Liver (tissue), 3 donors: ENCODE results near the gene GRK1.

Experiments used
- EGR1 ChIP-seq, 2 donors: IDR thresholded peaks; 2 replicates each; pipeline ENCODE4 v1.6.1; 2016 to 2018; ENCODE audit warnings: antibody characterized with exemption in 2 of 2, low read depth in 2 of 2
- HNF4A ChIP-seq, 2 donors: conservative IDR thresholded peaks; 2 replicates each; pipeline ENCODE4 v1.6.1; 2016; ENCODE audit warnings: antibody characterized with exemption in 2 of 2, mild to moderate bottlenecking in 2 of 2
- NR2F2 ChIP-seq: IDR thresholded peaks from 2 replicates; pipeline ENCODE4 v1.6.1; 2016; ENCODE audit warnings: antibody characterized with exemption
- RXRA ChIP-seq, 2 donors: IDR thresholded peaks; 2 replicates each; pipeline ENCODE4 v1.6.1; 2017 to 2018; ENCODE audit warnings: antibody characterized with exemption in 2 of 2, mild to moderate bottlenecking in 1 of 2
- SP1 ChIP-seq: IDR thresholded peaks from 2 replicates; pipeline ENCODE4 v1.6.1; 2018; ENCODE audit warnings: antibody characterized with exemption, mild to moderate bottlenecking
- TF ChIP-seq, protein P1 (sequence below): fragments of 150-350 bp; IDR thresholded peaks from 2 replicates; pipeline ENCODE4 v1.5.1; 2017; ENCODE audit warnings: improper control_type of control experiment, low read depth, low read length; ENCODE audit not compliant: missing input control
- TF ChIP-seq, protein P2 (sequence below): IDR thresholded peaks from 2 replicates; pipeline ENCODE4 v1.6.1; 2016; ENCODE audit warnings: antibody characterized with exemption
- TF ChIP-seq, protein P3 (sequence below): IDR thresholded peaks from 2 replicates; pipeline ENCODE4 v1.6.1; 2016; ENCODE audit warnings: antibody characterized with exemption, mild to moderate bottlenecking
- TF ChIP-seq, protein P4 (sequence below): IDR thresholded peaks from 2 replicates; pipeline ENCODE4 v1.6.1; 2016; ENCODE audit warnings: antibody characterized with exemption
- donor health status: healthy.
- donor health status: healthy.

DNA sequence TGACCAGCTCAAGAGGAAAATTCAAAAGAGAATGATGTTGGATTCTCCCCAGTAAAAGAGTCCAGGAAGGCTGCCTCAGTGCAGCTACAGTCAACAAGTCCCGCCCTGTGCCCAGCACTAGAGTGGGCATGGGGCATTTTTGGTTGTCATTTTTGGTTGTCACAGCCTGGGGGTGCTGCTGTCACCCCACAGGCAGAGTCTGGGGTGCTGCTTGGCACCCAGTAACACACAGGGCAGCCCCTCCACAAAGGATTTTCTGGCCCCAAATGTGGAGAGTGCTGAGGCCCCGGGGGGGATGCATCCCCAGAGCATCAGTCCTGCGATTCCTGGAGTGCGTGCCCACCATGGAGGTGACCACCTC lies 63.8 kb downstream of the GRK1 start:
- TF ChIP-seq, protein P1, sequence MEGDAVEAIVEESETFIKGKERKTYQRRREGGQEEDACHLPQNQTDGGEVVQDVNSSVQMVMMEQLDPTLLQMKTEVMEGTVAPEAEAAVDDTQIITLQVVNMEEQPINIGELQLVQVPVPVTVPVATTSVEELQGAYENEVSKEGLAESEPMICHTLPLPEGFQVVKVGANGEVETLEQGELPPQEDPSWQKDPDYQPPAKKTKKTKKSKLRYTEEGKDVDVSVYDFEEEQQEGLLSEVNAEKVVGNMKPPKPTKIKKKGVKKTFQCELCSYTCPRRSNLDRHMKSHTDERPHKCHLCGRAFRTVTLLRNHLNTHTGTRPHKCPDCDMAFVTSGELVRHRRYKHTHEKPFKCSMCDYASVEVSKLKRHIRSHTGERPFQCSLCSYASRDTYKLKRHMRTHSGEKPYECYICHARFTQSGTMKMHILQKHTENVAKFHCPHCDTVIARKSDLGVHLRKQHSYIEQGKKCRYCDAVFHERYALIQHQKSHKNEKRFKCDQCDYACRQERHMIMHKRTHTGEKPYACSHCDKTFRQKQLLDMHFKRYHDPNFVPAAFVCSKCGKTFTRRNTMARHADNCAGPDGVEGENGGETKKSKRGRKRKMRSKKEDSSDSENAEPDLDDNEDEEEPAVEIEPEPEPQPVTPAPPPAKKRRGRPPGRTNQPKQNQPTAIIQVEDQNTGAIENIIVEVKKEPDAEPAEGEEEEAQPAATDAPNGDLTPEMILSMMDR: no peak
- TF ChIP-seq, protein P2, sequence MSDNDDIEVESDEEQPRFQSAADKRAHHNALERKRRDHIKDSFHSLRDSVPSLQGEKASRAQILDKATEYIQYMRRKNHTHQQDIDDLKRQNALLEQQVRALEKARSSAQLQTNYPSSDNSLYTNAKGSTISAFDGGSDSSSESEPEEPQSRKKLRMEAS: no peak
- no peak for TF ChIP-seq HNF4A (conservative IDR thresholded peaks at IDR 0.05)
- TF ChIP-seq, protein P3, sequence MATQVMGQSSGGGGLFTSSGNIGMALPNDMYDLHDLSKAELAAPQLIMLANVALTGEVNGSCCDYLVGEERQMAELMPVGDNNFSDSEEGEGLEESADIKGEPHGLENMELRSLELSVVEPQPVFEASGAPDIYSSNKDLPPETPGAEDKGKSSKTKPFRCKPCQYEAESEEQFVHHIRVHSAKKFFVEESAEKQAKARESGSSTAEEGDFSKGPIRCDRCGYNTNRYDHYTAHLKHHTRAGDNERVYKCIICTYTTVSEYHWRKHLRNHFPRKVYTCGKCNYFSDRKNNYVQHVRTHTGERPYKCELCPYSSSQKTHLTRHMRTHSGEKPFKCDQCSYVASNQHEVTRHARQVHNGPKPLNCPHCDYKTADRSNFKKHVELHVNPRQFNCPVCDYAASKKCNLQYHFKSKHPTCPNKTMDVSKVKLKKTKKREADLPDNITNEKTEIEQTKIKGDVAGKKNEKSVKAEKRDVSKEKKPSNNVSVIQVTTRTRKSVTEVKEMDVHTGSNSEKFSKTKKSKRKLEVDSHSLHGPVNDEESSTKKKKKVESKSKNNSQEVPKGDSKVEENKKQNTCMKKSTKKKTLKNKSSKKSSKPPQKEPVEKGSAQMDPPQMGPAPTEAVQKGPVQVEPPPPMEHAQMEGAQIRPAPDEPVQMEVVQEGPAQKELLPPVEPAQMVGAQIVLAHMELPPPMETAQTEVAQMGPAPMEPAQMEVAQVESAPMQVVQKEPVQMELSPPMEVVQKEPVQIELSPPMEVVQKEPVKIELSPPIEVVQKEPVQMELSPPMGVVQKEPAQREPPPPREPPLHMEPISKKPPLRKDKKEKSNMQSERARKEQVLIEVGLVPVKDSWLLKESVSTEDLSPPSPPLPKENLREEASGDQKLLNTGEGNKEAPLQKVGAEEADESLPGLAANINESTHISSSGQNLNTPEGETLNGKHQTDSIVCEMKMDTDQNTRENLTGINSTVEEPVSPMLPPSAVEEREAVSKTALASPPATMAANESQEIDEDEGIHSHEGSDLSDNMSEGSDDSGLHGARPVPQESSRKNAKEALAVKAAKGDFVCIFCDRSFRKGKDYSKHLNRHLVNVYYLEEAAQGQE: no peak
- TF ChIP-seq NR2F2: no peak
- no peak for TF ChIP-seq EGR1 (IDR thresholded peaks at IDR 0.05; ENCODE audit: low read depth in 2 of 2)
- TF ChIP-seq, protein P4, sequence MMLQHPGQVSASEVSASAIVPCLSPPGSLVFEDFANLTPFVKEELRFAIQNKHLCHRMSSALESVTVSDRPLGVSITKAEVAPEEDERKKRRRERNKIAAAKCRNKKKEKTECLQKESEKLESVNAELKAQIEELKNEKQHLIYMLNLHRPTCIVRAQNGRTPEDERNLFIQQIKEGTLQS: no peak
- TF ChIP-seq SP1: no peak
- no peak for TF ChIP-seq RXRA (IDR thresholded peaks at IDR 0.05)
